Retinal pigment epithelial cell (primary cell): Measurements from ENCODE around the gene SPEG.

Source experiments
- DNase-seq: peaks from one replicate; pipeline ENCODE4 v3.0.0-alpha.2; 2010; ENCODE audit warnings: low read depth
- H3K4me3 ChIP-seq: 2 replicates; pipeline ENCODE4 v1.5.1; 2011; ENCODE audit warnings: mild to moderate bottlenecking, low read length, control low read depth, moderate library complexity
- CTCF ChIP-seq: conservative IDR thresholded peaks from 2 replicates; pipeline ENCODE4 v1.5.1; 2011; ENCODE audit warnings: low read depth, low read length, control low read depth, inconsistent platforms

SPEG gene

GRCh38 chr2:219414857-219415256 lies 19.8 kb upstream of the SPEG start:
- no peak for DNase-seq
- no peak overlapping the region for H3K4me3 ChIP-seq
- TF ChIP-seq CTCF, result no peak

GRCh38 chr2:219415580-219416234 lies 18.9 kb upstream of the SPEG start:
- no peak overlapping the region for H3K4me3 ChIP-seq
- DNase-seq, result no peak
- TF ChIP-seq CTCF, result no peak

DNA sequence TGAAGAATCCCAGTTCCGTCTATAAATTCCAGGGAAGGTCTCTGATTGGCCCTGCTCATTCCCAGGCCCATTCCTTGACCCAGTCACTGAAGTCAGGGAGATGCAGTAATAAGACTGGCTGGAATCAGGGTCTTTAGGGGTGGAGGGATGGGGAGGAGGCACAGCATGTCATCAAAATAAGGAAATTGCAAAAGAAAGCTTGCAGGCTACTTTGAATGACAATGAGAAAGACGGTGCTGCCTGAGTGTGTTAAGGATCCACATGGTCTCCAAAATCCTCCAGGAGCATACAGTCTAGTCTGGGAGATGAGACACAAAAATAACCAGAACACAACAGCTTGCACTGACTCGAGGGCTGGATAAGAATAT lies 18.4 kb upstream of the SPEG start:
- TF ChIP-seq CTCF, result no peak
- DNase-seq, result no peak
- no peak overlapping the region for H3K4me3 ChIP-seq

GRCh38 chr2:219416938-219417337 lies 17.7 kb upstream of the SPEG start:
- DNase-seq, result no peak
- no peak for TF ChIP-seq CTCF
- H3K4me3 ChIP-seq, result no peak overlapping the region

- no peak overlapping the region for H3K4me3 ChIP-seq
- DNase-seq, result no peak
- no peak for TF ChIP-seq CTCF
Observed at GRCh38 chr2:219417374-219417773, 17.3 kb upstream of the SPEG start.

GRCh38 chr2:219418155-219419011 lies 16.3 kb upstream of the SPEG start, which contains the start of gene DES:
Gene DES (plus strand): TSS chr2:219418377. CDS start chr2:219418463, 86 bp downstream.
- peak; percentile 24 for TF ChIP-seq CTCF
- H3K4me3 ChIP-seq, result peak within 1 kb of the TSS; percentile 1
- DNase-seq, result no peak

- no peak for TF ChIP-seq CTCF
- no peak overlapping the region for H3K4me3 ChIP-seq
- no peak for DNase-seq
Observed at GRCh38 chr2:219419012-219419324, 15.7 kb upstream of the SPEG start.
